Stimulated activated CD4-positive, alpha-beta T cell treated with anti-CD3 and anti-CD28 coated beads, Interleukin-1b, Interleukin-23, amount 100 ng/mL, for 1 hour (primary cell): ENCODE results near the gene FRMD5.

Experiments used
- DNase-seq, 2 donors: peaks; one replicate each; pipeline ENCODE4 v3.0.0-alpha.2; 2020; ENCODE audit warnings: low read depth in 2 of 2

FRMD5 gene

DNA sequence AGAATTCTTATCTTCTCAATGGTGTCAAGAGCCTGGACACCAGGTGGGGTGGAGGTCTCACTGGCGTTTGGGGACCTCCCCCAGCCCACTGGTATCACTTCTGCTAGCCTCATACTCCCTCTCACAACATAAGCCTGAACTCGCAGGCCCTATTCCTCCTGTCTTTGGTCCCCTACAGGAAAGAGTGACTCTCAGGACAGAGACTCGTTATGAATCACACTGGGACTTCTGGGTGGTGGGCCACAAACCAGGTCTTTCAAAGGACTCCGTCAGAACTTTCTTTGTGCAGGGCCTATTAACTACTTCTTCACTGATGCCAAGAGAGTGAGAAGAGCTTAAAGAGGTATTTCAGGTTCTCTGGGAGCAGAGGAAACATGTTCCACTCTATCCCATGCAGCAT lies 267.9 kb downstream of the FRMD5 start:
- DNase-seq: no peak

DNA sequence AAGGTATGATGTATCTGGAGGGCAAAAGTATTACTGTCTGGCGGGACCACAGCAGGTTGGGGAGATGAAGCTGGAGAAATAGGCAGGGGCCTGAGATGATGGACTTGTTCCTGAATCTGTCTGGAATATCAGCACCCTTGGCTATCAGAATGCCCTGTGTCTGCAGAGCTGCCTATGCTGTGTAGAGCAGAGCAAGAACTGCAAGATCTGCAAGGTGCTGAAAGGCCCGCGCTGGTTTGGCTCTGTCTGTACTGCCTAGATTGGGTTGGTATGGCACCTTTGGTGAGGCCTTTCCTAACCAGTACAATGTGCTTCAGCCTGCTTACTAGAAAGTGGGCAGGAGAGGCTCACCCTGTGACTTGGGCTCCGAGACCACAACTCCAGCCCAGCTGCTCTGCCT lies 271.5 kb downstream of the FRMD5 start:
- no peak for DNase-seq

DNA sequence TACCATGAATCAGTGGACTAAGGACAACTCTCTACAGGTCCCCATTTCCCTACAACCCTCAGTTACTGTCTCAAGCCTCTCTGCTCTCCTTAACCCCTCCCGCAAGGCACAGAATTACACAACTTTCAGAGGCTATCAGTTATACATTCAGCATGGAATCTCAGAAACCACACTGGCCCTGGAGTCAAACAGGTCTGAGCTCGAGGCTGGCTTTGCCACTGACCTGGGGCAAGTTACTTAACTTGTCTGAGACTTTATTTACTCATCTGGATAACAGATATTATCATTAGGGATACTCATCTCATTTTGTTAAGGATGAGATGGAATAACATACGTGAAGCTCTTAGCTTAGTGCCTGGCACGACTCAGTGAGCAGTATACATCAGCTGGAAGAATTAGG lies 273.1 kb downstream of the FRMD5 start:
- no peak for DNase-seq

DNA sequence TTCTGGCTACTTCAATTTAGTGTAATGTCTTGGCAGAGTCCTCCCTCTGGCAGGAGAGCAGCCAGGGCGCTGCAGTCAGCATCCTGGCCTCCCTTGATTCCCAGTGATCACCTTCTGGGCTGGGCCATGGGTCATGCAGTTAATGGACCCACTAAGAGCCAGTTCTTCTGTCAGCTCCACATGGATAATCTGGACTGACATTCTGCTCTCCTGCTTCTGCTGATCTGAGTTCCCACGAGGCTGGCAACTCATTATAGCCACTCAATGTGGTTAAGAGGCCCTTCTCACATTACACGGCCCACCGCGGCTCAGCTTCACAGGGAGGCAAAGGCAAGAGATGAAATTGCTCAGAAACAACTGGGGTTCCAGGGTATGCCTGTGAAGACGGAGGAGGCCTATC lies 274.3 kb downstream of the FRMD5 start:
- no peak for DNase-seq

DNA sequence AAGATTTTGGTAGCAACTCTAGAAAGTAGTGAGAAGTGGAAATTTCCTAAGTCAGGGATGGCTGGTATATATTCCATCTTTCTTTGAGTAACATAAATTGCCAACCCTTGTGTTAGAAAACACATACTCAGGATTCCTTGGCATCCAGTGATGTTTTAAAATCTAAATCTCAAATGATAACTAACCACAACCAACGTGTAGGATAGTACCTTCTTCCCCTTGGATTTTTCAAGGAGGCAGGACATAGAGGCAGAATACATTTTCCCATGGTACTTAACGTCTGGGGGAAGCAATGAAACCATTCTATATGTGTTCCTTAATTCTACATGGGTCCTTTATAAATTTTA lies 274.8 kb downstream of the FRMD5 start:
- no peak for DNase-seq

DNA sequence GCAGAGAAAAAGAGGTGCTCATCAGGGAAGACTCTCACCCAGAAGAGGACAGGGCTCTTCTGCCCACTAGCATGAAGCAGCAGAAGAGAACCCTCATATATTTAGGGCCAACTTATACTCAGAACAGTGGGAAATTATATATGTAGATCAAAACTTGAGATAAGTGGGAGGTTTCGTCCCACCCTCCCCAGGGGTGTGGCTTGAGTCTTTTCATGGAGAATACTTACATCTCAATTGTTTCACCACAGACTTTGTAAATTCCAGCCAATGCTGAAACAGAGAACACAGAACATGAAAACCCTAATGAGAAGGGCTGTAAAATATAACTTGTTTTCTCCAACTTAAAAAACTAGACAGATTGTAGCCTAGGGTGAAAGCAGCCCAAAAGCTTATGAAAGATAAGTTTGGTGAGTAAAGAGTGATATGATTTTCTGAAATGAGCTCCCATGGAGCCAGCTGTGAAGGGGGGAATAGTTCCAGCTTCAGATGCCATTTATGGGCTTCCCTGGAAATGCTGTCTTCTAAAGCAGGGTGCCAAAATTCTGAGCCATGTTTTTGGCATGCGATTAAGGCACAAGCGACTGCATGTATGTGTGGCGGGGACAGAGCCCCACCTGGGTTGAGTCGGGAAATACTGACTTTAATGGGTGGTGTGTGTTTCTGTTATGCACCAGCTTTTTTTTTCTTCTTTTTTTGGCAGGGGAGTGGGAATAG lies 275.4 kb downstream of the FRMD5 start:
- no peak for DNase-seq

DNA sequence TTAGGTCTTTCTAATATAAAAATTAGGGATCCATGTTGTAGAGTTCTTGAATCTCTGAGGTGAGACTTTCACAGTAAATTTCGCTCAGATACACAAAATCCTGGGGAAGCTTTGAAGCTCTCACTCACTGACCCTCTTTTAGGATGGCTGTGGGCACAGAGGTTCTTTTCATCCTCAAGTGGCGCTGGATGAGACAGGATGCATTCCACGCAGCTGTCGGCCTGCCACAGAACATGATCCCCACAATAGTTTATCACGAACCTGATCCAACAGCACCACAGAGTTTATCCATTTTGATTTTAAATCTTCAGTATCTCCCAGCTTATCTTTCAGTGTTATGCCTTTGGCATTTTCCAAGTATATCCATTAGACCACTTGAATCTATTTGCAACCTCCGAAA lies 276.4 kb downstream of the FRMD5 start:
- DNase-seq: no peak

DNA sequence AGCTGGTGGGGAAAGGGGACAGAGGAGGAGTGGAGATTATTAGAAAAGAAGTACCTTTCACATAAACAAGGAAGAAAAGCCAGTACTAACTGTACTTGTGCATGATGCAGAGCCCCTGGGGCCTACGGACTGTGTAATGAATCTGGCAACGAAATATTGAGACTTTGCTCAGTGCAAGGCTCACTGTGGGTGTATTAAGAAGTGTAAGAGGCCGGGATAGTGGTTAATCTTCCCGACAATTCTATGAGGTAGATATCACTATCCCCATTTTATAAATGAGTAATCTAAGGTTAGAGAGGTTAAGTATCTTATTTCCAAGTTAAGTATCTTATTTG lies 278.8 kb downstream of the FRMD5 start:
- no peak for DNase-seq

DNA sequence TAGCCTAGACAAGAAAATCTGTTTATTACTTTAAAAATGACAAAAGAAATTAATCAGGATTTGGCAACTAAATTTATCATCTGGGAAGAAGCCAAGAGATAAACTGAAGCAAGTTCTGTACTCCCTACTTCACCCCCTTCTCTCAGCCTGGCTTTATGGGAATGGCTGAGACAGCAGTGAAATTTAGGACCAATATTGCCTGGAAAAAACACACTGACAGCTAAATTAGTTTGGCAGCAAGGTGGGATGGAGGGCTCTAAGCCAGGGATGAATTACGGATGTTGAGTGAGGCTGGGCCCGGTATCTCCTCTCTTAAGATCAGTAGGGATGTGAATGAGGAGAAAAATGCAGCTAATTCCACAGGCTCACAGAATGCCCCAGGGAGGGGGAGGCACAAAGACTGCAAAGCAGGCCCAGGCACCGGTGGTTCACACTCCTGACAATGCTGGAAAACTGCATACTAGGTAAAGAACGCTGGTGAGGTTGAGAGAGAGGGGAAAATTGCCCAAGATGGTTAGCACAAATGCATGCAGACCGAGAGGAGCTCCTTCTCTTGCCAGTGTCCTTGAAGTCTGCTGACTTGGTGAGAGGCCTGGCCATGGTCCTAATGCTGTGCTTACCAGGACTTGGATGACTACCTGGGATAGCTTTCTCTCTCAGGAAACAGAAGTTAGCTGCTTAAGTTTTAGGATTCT lies 279.3 kb downstream of the FRMD5 start:
- DNase-seq: no peak

DNA sequence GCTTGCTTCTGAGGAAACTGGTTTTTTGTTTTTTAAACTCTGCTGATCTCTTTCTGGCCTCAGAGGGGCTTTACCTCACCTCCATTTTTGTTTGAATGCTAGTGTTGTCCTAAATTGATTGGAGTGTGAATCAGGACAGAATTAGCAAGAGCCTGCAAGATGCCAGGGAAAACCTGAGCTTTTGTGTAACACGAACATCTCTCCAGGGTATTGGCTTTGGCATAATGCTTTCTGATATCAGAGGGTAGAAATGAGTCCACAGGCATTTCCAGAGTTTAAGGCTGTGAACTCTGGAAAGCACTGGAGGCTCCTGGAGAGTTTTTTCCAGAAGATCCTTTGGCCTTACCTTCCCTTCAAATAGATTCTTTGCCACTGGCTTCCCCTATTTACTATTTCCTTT lies 281.1 kb downstream of the FRMD5 start:
- DNase-seq: no peak

DNA sequence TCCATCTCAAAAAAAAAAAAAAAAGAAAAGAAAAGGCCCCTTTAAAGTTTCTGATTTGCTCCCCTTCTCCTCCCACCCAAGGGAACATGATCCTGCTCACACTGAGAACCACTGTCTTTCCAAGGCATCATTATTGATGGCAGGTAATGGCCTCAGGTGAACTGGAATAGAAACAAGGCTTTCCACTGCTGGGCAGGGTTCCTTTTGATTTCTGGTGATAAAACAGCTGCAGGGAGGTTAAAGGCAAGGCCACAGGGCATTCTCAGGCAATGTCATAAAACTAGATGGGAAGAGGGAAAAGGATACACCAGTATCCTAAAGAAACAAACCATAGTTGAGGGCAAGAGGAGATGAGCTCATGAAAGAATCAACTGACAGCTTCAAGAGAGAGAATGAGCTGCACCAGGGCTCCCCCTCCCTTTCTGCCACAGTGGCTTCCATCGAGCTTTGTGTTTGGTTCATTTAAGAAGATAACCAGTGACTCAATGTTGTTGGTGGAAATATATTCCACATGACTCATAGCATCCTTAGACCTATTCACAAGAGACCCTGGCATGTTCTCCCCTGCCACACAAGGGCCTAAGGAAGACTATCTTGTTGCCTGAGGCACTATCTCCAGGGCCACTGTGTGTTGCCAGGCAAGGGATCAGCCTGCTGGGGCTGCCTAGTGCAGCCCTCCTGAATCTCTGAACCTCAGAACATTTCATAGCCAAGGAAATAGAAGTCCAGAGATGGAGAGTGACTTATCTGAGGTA lies 281.9 kb downstream of the FRMD5 start:
- no peak for DNase-seq

DNA sequence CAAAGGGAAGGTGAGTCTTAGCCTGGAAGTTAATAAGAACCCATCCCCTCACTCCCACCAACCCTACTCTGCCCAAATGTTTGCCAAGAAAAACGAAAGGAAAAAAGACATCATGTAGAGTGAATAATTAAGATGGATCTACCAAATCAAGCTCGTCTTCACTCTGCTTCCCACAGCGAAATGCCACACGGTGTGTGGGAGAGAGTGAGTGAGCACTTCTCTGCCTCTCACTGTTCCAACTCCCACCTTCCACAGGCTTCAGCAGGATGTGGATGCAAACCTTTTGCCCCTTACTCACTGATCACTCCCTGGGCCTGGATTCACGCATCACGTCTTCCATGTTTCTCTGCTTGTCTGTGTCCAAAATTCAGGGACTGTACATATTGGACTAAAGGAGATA lies 282.9 kb downstream of the FRMD5 start:
- no peak for DNase-seq

DNA sequence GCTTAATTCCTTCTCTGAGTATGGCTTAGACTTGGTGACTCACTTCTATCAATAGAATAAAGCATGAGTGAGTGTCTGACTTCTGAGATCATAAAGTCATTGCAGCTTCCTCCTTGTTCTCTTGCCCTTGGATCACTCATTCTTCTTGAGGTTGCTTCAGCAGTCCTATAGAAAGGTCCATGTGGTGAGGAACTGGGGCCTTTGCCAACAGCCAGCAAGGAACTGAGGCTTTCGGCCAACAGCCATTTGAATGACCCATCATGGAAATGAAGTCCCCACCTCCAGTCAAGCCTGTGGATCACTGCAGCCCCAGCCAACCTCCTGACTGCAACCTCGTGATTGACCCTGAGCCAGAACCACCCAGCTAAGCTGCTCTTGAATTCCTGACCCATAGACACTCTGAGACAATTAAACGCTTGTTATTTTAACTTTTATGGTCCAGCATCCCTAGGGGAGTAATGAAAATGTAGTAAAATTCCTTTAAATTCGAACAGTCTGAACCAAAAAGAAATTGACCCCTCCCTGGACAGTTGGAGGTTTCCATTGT lies 283.8 kb downstream of the FRMD5 start:
- no peak for DNase-seq

DNA sequence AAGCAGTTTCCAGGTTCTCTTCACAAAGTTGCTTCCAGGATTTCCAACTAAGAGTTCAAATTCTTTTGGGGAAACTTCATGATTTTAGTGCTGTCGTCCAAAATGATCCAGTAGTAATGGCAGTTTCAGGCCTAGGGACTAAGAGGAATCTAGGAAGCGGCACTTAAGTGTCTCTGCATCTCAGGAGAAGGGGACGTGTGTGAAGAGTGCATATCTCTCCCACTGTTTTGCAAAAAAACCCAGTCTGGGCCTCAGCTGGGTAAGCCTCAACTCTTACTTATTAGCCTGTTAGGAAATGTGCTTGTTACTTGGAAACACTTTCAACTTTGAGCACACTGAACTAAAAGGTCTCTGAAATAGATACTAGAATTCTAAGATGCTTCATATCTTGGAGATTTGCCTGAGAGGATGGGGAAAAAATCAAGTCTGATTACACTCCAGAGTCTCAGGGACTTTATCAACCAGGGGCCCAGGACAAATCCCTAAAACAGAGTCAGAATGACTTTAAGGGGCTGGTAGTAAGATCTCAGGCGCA lies 286.5 kb downstream of the FRMD5 start:
- DNase-seq: no peak

DNA sequence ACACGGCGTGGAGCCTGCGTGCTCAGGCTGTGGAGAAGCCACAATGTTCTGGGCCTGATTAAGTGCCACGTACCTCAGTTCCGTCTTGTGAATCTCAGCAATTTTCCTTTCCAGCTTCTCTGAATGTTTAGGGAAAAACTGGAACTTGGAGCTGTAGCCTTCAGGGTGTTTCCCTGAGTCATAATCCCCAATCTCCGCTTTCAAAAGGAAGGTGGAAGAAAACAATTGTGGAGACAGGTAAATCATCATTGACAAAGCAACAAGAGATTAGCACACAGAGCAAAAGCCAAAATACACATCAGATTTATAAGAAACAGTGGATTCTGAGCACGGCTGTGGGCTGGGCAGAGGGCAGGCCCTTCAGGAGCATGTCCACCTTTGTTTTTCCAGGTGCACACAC lies 289.3 kb downstream of the FRMD5 start:
- no peak for DNase-seq

DNA sequence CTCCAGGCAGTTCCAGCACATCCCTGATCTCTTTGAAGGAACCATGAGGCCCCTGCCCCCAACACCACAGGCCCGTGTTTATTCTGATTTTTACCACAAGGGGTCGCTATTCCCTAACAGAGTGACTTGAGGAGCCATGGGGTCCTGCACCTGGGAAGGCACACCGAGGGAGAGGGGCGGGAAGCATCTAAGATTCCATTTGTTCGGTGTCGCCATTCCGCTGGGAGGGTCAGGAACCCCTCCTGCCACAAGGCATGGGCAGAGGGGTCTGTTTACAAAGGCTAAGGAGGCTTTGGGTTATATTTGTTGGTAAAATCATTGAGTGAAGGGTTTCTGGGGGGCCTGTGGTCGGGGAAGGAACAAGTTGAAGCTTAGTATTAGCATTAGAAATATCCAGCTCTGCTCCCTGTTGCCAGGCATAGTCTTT lies 291.2 kb downstream of the FRMD5 start:
- peak in 1 of 2 donors; percentile 17 for DNase-seq

DNA sequence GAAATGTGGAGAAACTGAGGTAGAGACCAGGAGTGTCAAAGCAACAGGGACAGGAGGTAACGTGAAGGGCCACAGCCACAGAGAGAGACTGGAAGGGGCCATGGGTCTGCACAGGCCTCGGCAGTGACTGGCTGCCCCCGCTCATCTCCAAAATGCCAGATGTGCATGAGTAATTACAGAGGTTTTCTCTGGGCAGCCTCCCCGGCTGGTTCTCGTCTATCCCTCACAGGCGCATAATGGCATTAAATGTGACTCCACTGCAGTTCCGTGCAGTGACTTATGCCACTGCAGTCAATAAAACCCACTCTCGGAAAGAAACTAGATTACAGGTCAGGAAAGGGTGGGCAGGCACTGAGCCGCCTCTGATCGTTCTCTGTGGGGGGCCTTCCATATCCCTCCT lies 293.6 kb downstream of the FRMD5 start:
- DNase-seq: no peak

DNA sequence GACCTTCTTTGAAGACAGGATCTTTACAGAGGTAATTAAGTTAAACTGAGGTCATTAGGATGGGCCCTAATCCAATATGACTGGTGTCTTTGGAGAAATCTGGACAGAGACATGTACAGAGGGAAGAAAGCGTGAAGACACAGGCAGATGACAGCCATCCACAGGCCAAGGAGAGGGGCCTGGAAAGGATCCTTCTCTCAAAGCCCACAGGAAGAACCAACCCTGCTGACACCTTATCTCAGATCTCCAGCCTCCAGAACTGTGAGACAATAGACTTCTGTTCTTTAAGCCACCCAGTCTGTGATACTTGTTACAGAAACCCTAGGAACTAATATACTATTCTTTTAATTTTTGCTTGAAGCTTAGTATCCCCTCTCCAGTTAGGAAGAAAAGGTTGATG lies 294.1 kb downstream of the FRMD5 start:
- no peak for DNase-seq

DNA sequence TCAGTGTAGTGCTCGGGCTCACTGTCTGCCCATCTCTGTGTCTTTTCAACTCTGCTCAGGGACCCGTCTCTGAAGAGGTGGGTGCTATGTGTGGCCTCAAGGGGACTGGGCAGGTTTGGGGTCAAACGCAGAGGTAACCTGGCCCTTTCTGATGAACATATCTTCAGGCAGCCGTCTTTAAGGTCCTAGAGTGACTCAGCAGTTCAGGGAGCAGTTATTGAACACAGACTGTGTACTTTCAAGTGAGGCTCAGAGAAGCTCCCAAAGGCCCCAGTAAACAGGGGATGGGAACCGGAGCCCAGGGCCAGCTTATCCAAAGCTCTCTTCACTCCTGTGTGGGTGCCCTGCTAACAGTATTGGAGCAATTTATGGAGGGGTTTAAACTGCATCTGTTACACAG lies 295.1 kb downstream of the FRMD5 start:
- no peak for DNase-seq

DNA sequence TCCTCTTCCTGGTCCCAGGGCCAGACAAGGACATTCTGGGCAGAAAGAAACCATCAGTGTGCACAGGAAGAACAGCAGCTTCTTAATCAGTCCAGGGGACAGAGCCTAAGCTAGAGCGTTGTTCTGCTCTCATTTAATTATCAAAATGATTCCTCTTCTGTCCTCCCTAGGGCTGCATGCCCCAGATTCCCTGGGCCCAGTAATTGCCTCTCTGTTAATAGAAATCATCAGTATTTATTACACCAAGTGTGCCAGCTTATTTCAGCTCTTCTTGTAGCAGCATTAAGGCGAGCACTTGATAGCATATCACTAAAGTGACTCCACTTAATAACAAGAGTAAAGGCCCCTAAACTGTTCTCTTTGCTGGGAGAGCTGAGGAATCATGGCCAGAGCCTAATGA lies 296.2 kb downstream of the FRMD5 start:
- DNase-seq: no peak

DNA sequence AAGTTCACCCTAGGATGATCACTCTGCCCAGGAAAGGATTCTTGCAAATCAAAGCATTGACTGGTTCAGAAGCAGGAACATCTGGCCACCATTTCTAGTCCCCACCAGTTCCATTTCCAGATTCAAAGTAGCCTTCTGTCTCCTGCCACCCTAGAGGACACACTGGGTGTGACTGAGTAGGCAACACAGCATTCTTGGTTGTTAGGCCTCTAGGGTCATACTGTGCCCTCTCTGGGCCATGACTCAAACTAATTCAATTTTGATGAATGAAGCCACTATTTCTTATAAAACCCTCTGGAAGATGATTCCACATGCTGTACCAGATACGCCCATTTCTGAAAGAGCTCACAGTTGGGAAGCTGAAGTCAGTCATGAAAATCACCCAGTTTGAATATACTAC lies 298.5 kb downstream of the FRMD5 start:
- DNase-seq: no peak

DNA sequence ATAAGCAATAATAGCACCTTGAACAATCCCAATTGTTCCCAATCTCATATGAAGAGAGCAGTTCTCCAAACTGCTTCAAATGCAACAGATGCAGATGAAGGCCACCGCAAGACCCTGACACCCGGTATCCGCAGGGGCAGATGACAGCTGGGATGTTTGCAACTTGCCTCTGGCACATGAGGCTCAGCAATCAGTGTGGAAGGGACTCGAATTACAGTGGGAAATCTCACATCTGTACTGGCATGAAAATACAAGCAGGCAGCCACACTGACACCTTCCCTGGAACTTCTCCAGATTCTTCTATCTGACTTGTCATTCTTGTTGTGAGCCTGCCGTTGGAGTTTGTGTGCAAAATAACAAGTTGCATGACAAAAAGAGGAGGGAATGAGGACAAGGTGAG lies 299.5 kb downstream of the FRMD5 start:
- no peak for DNase-seq

DNA sequence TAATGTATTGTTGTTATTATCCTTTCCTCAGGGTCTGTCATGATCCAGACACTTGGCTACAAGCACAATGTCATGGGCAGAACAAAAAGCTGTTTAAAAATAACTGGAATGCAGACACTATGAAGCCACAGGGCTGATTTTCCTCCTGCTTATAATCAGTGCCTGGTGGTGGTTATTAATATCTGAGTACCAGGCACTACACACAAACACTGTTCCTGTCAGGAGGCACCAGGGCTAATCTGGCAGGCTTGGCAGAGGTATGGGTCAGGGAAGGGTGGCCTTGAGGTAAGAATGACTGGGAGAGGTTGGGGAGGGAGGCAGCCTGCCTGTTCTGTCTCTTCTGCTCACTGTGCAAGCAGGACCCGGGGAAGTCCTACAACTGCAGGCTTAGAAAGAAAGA lies 301.1 kb downstream of the FRMD5 start:
- DNase-seq: no peak
